Measurements from ENCODE around the gene TMEM139.

Gene TMEM139

GRCh38 chr7:143265017-143265693 lies 19.6 kb upstream of the TMEM139 start:
- DNase-seq (ENCODE audit: low read depth), result no peak

GRCh38 chr7:143269251-143269650 lies 15.5 kb upstream of the TMEM139 start:
- TF ChIP-seq CTCF (IDR thresholded peaks at IDR 0.05; ENCODE audit: low read depth, low read length, missing control alignments), result no peak
- no peak overlapping the region for H3K4me3 ChIP-seq (ENCODE audit: low read depth, low read length)
- DNase-seq (ENCODE audit: low read depth), result no peak

More at GRCh38 chr7:143265017-143265693, 19.6 kb upstream of the TMEM139 start:
- no peak overlapping the region for H3K4me3 ChIP-seq (ENCODE audit: low read depth, low read length)
- TF ChIP-seq CTCF (IDR thresholded peaks at IDR 0.05; ENCODE audit: low read depth, low read length, missing control alignments), result no peak

GRCh38 chr7:143271240-143271639 lies 13.5 kb upstream of the TMEM139 start:
- H3K4me3 ChIP-seq (ENCODE audit: low read depth, low read length), result no peak overlapping the region
- no peak for DNase-seq (ENCODE audit: low read depth)
- TF ChIP-seq CTCF (IDR thresholded peaks at IDR 0.05; ENCODE audit: low read depth, low read length, missing control alignments), result no peak

GRCh38 chr7:143272871-143273270 lies 11.9 kb upstream of the TMEM139 start:
- DNase-seq (ENCODE audit: low read depth), result no peak
- H3K4me3 ChIP-seq (ENCODE audit: low read depth, low read length), result no peak overlapping the region
- no peak for TF ChIP-seq CTCF (IDR thresholded peaks at IDR 0.05; ENCODE audit: low read depth, low read length, missing control alignments)

GRCh38 chr7:143279186-143280098 lies 5.3 kb upstream of the TMEM139 start:
- H3K4me3 ChIP-seq (ENCODE audit: low read depth, low read length), result no peak overlapping the region
- no peak for DNase-seq (ENCODE audit: low read depth)
- no peak for TF ChIP-seq CTCF (IDR thresholded peaks at IDR 0.05; ENCODE audit: low read depth, low read length, missing control alignments)

- TF ChIP-seq CTCF (IDR thresholded peaks at IDR 0.05; ENCODE audit: low read depth, low read length, missing control alignments), result no peak
- no peak overlapping the region for H3K4me3 ChIP-seq (ENCODE audit: low read depth, low read length)
- no peak for DNase-seq (ENCODE audit: low read depth)
Measured at GRCh38 chr7:143280160-143280559, 4.6 kb upstream of the TMEM139 start.
